Lower leg skin (tissue), 4 donors: Measurements from ENCODE around the gene CHAC1. TPM values are rescaled to one million over a fixed set of nuclear protein-coding genes. Genes with fewer than 3 reads are reported as not detected.
"Not testable (repeated sequence)": the region's sequence is repeated elsewhere in the genome, so short reads cannot be mapped to it uniquely, and the experiment has no call there.

Experiments
- DNase-seq, 2 donors: peaks; one replicate each; pipeline ENCODE4 v3.0.0-alpha.2; 2019; ENCODE audit warnings: low spot score in 2 of 2
- H3K4me3 ChIP-seq: fragments of 200-600 bp; sonication (generic); 2 replicates; pipeline ENCODE4 v1.5.1; 2017; ENCODE audit warnings: mild to moderate bottlenecking, low read depth; ENCODE audit not compliant: poor library complexity, severe bottlenecking
- CTCF ChIP-seq, 3 donors: fragments of 450-650 bp; IDR thresholded peaks; one replicate each; pipeline ENCODE4 v1.5.1; 2016; ENCODE audit warnings: antibody characterized with exemption in 3 of 3, mild to moderate bottlenecking in 3 of 3, moderate library complexity in 2 of 3
- POLR2A ChIP-seq, 2 donors: fragments of 450-650 bp; IDR thresholded peaks; one replicate each; pipeline ENCODE4 v1.6.1; 2016 to 2017; ENCODE audit warnings: antibody characterized with exemption in 2 of 2, mild to moderate bottlenecking in 1 of 2, moderate library complexity in 1 of 2
- WGBS, 2 donors: methylation state at CpG; one replicate each; pipeline ENCODE4 v1.1.5; 2018; 5-methylcytosine and 5-hydroxymethylcytosine counted together
- intact Hi-C: fragments of 100-400 bp; cut with DNase I; formaldehyde crosslinking; loops from one replicate; pipeline ENCODE4 v1.15.0; 2023; ENCODE audit warnings: low total_unique reads
- total RNA-seq, 4 donors: library from RNA; depleted of rRNA; stranded (reverse); fragments of >200 nt; gene quantifications; one replicate each; pipeline ENCODE4 v1.1.0, GENCODE V29; 2016

Gene CHAC1
- total RNA-seq, 4 donors from 2014 or later: 0.81 to 13.6 (median 4.4) TPM; not detected in 1

- H3K4me3 ChIP-seq: no peak overlapping the region
- intact Hi-C loops: no loop called here
- TF ChIP-seq POLR2A (IDR thresholded peaks at IDR 0.05) (no peak), CTCF (IDR thresholded peaks at IDR 0.05) (no peak)
- DNase-seq: no peak
- 56 to 63% methylated on average over 6 of the region's 6 CpGs for WGBS, 2 donors
These were observed 4.9 kb downstream of the CHAC1 start for GRCh38 chr15:40958146-40958545.

DNA sequence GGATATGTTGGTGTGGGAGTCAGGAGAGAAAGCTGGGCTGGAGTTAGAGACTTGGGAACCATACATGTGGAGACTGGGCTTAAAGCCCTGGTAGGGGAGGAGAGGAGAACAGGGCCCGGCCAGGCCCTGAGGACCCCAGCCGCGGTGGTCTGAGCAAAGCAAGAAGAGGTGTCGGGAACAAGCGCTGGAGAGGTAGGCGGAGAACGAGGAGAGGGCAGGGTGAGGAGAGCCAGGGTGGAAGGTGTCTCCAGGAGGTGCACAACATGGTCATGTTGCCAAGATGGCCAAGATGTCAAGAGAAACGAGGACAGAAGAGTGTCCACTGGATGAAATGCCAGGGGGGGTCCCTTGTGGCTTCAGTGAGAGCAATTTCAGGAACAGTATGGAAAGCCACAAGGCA lies 5.5 kb downstream of the CHAC1 start:
- DNase-seq: no peak
- 91 to 95% methylated on average over 8 of the region's 8 CpGs for WGBS, 2 donors
- H3K4me3 ChIP-seq: no peak overlapping the region
- intact Hi-C loops: no loop called here
- TF ChIP-seq CTCF (IDR thresholded peaks at IDR 0.05): no peak
- no peak for TF ChIP-seq POLR2A (IDR thresholded peaks at IDR 0.05)

- intact Hi-C loops: no loop called here
- no peak for DNase-seq
- TF ChIP-seq CTCF (IDR thresholded peaks at IDR 0.05): no peak
- TF ChIP-seq POLR2A (IDR thresholded peaks at IDR 0.05): no peak
- H3K4me3 ChIP-seq: no peak overlapping the region
- 85 to 87% methylated on average over 22 of the region's 22 CpGs for WGBS, 2 donors
These were observed 6.3 kb downstream of the CHAC1 start for GRCh38 chr15:40959331-40960141.

- 84 to 89% methylated on average over 16 of the region's 16 CpGs for WGBS, 2 donors
- TF ChIP-seq CTCF (IDR thresholded peaks at IDR 0.05) (no peak), POLR2A (IDR thresholded peaks at IDR 0.05) (no peak)
- no peak overlapping the region for H3K4me3 ChIP-seq
- intact Hi-C loops: no loop called here
- no peak for DNase-seq
These were observed 7.0 kb downstream of the CHAC1 start for GRCh38 chr15:40960151-40960885.

GRCh38 chr15:40960925-40961324 lies 7.7 kb downstream of the CHAC1 start:
- DNase-seq: no peak
- intact Hi-C loops: no loop called here
- no peak overlapping the region for H3K4me3 ChIP-seq
- 75 to 85% methylated on average over 11 of the region's 11 CpGs for WGBS, 2 donors
- TF ChIP-seq CTCF (IDR thresholded peaks at IDR 0.05) (no peak), POLR2A (IDR thresholded peaks at IDR 0.05) (no peak)

GRCh38 chr15:40961740-40962139 lies 8.5 kb downstream of the CHAC1 start:
- 91 to 92% methylated on average over 21 to 23 of the region's 25 CpGs for WGBS, 2 donors
- intact Hi-C loops, H3K4me3 ChIP-seq, DNase-seq: not testable (repeated sequence)

DNA sequence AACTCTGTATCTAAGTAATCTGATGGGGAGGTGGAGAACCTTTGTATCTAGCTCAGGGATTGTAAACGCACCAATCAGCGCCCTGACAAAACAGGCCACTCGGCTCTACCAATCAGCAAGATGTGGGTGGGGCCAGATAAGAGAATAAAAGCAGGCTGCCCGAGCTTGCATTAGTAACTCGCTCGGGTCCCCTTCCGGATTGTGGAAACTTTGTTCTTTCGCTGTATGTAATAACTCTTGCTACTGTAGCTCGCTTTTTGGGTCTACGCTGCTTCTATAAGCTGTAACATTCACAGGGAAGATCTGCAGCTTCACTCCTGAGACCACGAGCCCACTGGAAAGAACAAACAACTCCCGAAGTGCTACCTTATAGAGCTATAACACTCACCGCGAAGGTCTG lies 9.0 kb downstream of the CHAC1 start:
- 95 to 98% methylated on average over 14 of the region's 14 CpGs for WGBS, 2 donors
- DNase-seq, intact Hi-C loops, H3K4me3 ChIP-seq: not testable (repeated sequence)
